Loucy (cell line): ENCODE results near the gene FRMD4A.

Experiments used
- H2AFZ ChIP-seq: fragments of 200-600 bp; sonication (generic); 2 replicates; pipeline ENCODE4 v1.6.0; 2016; ENCODE audit warnings: antibody characterized with exemption, mild to moderate bottlenecking, low read length, moderate library complexity
- H3F3A ChIP-seq: fragments of 200-600 bp; 2 replicates; pipeline ENCODE4 v1.6.0; 2016; ENCODE audit warnings: antibody characterized with exemption, low read depth, mild to moderate bottlenecking
- H3K27me3 ChIP-seq: fragments of 200-600 bp; sonication (generic); 2 replicates; pipeline ENCODE4 v1.6.1; 2014; ENCODE audit warnings: low read length, mild to moderate bottlenecking; ENCODE audit not compliant: insufficient read depth, poor library complexity, severe bottlenecking
- H3K36me3 ChIP-seq: fragments of 200-600 bp; sonication (generic); 2 replicates; pipeline ENCODE4 v1.6.1; 2016; ENCODE audit warnings: low read length; ENCODE audit not compliant: insufficient read depth
- H3K4me1 ChIP-seq: fragments of 200-600 bp; sonication (generic); 2 replicates; pipeline ENCODE4 v1.5.1; 2014; ENCODE audit warnings: low read length, mild to moderate bottlenecking; ENCODE audit not compliant: insufficient read depth, poor library complexity, severe bottlenecking
- H3K4me2 ChIP-seq: fragments of 200-600 bp; sonication (generic); 2 replicates; pipeline ENCODE4 v1.6.0; 2014; ENCODE audit warnings: antibody characterized with exemption, low read length, low read depth, mild to moderate bottlenecking; ENCODE audit not compliant: poor library complexity, severe bottlenecking
- H3K4me3 ChIP-seq: fragments of 200-600 bp; sonication (generic); 2 replicates; pipeline ENCODE4 v1.5.1; 2014; ENCODE audit warnings: low read length, mild to moderate bottlenecking, mixed read lengths; ENCODE audit not compliant: poor library complexity, severe bottlenecking
- H3K79me2 ChIP-seq: fragments of 200-600 bp; sonication (generic); 2 replicates; pipeline ENCODE4 v1.6.1; 2014; ENCODE audit warnings: low read length; ENCODE audit not compliant: insufficient read depth
- H3K9ac ChIP-seq: fragments of 200-600 bp; sonication (generic); 2 replicates; pipeline ENCODE4 v1.6.0; 2014; ENCODE audit warnings: mild to moderate bottlenecking, low read depth, low read length, moderate library complexity; ENCODE audit not compliant: poor library complexity, severe bottlenecking
- H3K9me2 ChIP-seq: fragments of 200-600 bp; sonication (generic); replicated peaks from 2 replicates; pipeline ENCODE4 v1.6.1; 2016; ENCODE audit warnings: low read depth, low read length, mixed read lengths
- H3K9me3 ChIP-seq: fragments of 200-600 bp; sonication (generic); 2 replicates; pipeline ENCODE4 v1.6.1; 2014; ENCODE audit warnings: mild to moderate bottlenecking, antibody characterized with exemption, low read length, low read depth; ENCODE audit not compliant: insufficient read depth
- H4K20me1 ChIP-seq: fragments of 200-600 bp; sonication (generic); 2 replicates; pipeline ENCODE4 v1.6.0; 2014; ENCODE audit warnings: antibody characterized with exemption, low read length, mild to moderate bottlenecking; ENCODE audit not compliant: insufficient read depth, poor library complexity, severe bottlenecking
- EZH2phosphoT487 ChIP-seq: fragments of 200-600 bp; IDR thresholded peaks from 2 replicates; pipeline ENCODE4 v1.6.1; 2018; ENCODE audit warnings: antibody characterized with exemption, mild to moderate bottlenecking, moderate library complexity, borderline replicate concordance
- TF ChIP-seq, protein P1 (sequence below): fragments of 200-600 bp; sonication (generic); conservative IDR thresholded peaks from 2 replicates; pipeline ENCODE4 v1.5.1; 2014; ENCODE audit warnings: mild to moderate bottlenecking, antibody characterized with exemption, low read length

FRMD4A gene

DNA sequence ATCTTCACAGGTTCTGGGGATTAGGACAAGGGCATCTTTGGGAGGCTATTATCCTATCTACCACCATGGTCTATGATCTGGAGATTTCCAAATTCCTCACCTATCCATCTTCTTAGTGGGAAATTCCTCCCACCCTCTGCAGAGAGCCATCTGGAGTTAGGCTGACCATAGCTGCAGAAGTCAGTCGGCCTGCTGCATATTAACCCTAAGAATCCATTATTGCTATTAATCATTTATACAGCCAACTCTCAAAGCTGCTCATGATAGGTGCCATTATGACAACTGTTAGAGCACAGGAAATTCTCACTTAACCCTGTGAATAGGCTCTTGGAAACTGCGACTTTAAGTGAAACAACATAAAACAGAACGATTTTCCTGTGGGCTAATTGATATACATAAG is 60.4 kb downstream of the FRMD4A start:
- no peaks in the 10 kb centered on the region for H3K4me1 ChIP-seq
- TF ChIP-seq EZH2phosphoT487: no peak
- TF ChIP-seq, protein P1, sequence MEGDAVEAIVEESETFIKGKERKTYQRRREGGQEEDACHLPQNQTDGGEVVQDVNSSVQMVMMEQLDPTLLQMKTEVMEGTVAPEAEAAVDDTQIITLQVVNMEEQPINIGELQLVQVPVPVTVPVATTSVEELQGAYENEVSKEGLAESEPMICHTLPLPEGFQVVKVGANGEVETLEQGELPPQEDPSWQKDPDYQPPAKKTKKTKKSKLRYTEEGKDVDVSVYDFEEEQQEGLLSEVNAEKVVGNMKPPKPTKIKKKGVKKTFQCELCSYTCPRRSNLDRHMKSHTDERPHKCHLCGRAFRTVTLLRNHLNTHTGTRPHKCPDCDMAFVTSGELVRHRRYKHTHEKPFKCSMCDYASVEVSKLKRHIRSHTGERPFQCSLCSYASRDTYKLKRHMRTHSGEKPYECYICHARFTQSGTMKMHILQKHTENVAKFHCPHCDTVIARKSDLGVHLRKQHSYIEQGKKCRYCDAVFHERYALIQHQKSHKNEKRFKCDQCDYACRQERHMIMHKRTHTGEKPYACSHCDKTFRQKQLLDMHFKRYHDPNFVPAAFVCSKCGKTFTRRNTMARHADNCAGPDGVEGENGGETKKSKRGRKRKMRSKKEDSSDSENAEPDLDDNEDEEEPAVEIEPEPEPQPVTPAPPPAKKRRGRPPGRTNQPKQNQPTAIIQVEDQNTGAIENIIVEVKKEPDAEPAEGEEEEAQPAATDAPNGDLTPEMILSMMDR: no peak
- no peaks in the 10 kb centered on the region for H3F3A ChIP-seq
- no peak overlapping the region for H3K9ac ChIP-seq
- H2AFZ ChIP-seq: no peak overlapping the region
- H3K9me3 ChIP-seq: no peaks in the 10 kb centered on the region
- H3K36me3 ChIP-seq: no peaks in the 10 kb centered on the region
- H3K9me2 ChIP-seq: no peaks in the 10 kb centered on the region
- H3K79me2 ChIP-seq: no peaks in the 10 kb centered on the region
- no peak overlapping the region for H3K4me3 ChIP-seq
- no peak overlapping the region for H3K4me2 ChIP-seq
- no peaks in the 10 kb centered on the region for H4K20me1 ChIP-seq
- no peaks in the 10 kb centered on the region for H3K27me3 ChIP-seq

DNA sequence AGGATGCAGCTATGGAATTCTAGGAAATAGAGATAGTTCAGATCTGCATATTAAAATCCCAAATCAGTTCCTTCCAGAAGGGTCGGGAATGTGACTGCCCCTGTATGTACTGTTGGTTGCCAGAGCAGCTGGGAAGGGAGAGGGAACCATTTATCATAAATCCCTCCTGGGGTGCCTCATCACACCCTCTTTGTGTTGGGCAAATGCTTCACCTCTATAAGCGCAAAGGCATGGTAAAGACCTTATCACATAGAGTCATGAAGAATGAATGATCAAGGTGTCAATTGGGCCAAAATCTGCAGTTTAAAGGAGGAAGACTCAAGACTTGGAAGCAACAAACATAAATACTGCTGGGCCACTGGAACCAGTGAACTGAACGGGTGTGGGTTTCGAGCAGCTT is 65.0 kb downstream of the FRMD4A start:
- Histone ChIP-seq H3K36me3 (no peaks in the 10 kb centered on the region), H3K9me3 (no peaks in the 10 kb centered on the region), H3K4me1 (no peaks in the 10 kb centered on the region), H3K79me2 (no peaks in the 10 kb centered on the region), H3K4me3 (no peak overlapping the region), H3K9ac (no peak overlapping the region), H3K4me2 (no peak overlapping the region), H3K9me2 (no peaks in the 10 kb centered on the region), H4K20me1 (no peaks in the 10 kb centered on the region), H3K27me3 (no peaks in the 10 kb centered on the region), H2AFZ (no peak overlapping the region), H3F3A (no peaks in the 10 kb centered on the region)
- TF ChIP-seq EZH2phosphoT487: no peak
- TF ChIP-seq, protein P1: no peak

DNA sequence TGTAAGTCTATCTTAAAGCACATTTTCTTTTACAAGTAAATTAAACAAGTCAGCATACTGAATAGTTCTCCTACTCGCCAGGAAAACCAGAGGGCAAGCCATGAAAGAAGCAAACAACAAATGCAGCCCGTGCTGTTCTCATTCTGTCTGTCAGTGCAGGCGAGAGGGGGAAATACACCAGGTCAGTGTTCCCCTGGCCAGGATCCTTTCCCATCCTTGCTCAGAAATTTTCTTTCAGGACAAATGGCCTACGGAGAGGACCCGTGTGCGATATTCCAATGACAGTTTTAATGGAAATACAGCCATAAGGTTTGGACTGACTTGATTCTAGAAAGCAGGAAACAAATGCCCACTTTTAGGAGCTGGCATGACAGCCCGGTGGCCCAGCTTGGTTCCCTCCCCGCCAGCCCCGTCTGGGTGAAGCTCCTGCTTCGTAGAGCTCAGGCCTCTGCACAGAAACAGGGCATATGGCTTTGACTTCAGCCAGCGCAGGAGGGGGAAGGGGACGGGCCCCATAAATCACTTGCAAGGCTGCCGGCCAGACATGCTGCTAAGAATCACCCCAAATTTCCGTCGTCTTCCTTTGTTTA is 67.8 kb downstream of the FRMD4A start:
- Histone ChIP-seq H3K27me3 (no peaks in the 10 kb centered on the region), H3K4me2 (no peak overlapping the region), H4K20me1 (no peaks in the 10 kb centered on the region), H3K4me1 (no peaks in the 10 kb centered on the region), H3K4me3 (no peak overlapping the region), H3K36me3 (no peaks in the 10 kb centered on the region), H3F3A (no peaks in the 10 kb centered on the region), H3K9me2 (no peaks in the 10 kb centered on the region), H2AFZ (no peak overlapping the region), H3K79me2 (no peaks in the 10 kb centered on the region), H3K9ac (no peak overlapping the region), H3K9me3 (no peaks in the 10 kb centered on the region)
- TF ChIP-seq, protein P1: no peak
